ENCODE results near the gene DOCK3.

The DOCK3 gene

DNA sequence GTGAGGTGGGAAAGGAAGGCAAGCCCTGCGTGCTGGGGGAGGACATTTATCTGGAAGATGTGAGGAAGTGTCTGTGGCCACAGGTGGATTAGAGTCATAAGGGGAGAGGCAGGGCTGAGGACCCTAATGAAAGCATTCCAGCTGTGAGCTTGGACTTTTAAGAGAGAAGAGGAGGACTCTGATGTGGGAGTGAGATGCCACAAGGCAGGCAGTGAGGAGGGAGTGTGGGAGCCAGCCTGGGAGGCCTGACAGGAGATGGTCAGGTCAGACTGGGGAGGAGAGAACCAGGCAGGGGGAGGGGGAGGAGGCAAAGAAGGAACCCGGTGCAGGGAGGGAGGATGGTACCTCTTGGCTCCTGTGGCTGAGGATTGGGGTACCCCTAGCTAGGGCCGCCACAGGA, 36.8 kb upstream of the DOCK3 start:
- no peak for DNase-seq (ENCODE audit: extremely low spot score)
- POLR2A ChIA-PET = no interaction called here
- TF ChIP-seq, protein P1, sequence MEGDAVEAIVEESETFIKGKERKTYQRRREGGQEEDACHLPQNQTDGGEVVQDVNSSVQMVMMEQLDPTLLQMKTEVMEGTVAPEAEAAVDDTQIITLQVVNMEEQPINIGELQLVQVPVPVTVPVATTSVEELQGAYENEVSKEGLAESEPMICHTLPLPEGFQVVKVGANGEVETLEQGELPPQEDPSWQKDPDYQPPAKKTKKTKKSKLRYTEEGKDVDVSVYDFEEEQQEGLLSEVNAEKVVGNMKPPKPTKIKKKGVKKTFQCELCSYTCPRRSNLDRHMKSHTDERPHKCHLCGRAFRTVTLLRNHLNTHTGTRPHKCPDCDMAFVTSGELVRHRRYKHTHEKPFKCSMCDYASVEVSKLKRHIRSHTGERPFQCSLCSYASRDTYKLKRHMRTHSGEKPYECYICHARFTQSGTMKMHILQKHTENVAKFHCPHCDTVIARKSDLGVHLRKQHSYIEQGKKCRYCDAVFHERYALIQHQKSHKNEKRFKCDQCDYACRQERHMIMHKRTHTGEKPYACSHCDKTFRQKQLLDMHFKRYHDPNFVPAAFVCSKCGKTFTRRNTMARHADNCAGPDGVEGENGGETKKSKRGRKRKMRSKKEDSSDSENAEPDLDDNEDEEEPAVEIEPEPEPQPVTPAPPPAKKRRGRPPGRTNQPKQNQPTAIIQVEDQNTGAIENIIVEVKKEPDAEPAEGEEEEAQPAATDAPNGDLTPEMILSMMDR (IDR thresholded peaks at IDR 0.05; ENCODE audit: control extremely low read depth, extremely low read depth, low read depth, missing control alignments) = no peak
- CTCF ChIA-PET = interaction anchor here (1.0 to 1.4 kb wide), 2 partner anchors 15 to 22 kb away, joined by 3 to 5 read pairs; no protein-coding TSS in a partner anchor

DNA sequence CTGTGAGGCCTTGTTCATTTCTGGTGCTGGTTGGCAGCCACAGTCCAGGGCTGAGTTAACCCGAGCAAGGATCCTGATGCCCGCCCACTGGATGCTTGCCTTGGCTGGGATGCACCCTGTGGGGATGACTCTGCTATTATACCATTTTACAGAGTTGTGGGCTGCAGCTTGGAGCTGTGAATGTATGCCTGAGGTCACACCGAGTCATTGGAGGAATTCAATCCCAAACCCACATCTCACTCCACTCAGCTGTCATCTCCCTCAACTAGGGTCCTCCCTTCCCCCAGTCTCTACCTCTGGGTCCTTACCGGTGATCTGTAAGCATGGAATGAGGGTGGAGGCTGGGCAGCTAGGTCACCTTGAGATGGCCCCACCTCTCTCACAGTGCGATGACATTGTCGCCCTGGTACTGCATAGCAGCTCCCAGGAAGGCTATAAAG, 35.7 kb upstream of the DOCK3 start:
- DNase-seq (ENCODE audit: extremely low spot score) = no peak
- TF ChIP-seq, protein P1 (IDR thresholded peaks at IDR 0.05; ENCODE audit: control extremely low read depth, extremely low read depth, low read depth, missing control alignments) = no peak
- ChIA-PET POLR2A (no interaction called here), CTCF (interaction anchor here (1.0 to 1.4 kb wide), 2 partner anchors 14 to 23 kb away, joined by 3 to 5 read pairs; no protein-coding TSS in a partner anchor)

DNA sequence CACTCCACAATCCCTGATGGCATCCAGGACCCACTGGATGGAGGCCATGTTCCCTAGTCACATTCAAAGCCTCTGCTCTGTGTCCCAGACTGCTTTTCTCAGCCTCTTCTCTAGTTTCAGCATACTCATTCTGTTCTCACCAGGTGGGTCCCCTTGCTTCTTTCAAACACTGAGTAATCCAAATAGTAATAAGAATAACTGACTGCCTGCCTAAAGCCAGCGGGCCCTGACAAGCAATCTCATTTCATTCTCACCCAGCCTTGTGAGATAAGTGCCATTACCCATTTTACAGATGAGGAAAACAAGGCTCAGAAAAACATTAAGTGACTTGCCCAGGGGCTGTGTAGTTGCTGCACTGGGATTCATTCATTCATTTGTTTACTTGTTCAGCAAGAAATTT, 32.3 kb upstream of the DOCK3 start:
- TF ChIP-seq, protein P1 (IDR thresholded peaks at IDR 0.05; ENCODE audit: control extremely low read depth, extremely low read depth, low read depth, missing control alignments) = no peak
- CTCF ChIA-PET = interaction anchor here (2.0 kb wide), 1 partner anchor 27 kb away, joined by 10 read pairs; no protein-coding TSS in a partner anchor
- DNase-seq (ENCODE audit: extremely low spot score) = no peak
- POLR2A ChIA-PET = no interaction called here

DNA sequence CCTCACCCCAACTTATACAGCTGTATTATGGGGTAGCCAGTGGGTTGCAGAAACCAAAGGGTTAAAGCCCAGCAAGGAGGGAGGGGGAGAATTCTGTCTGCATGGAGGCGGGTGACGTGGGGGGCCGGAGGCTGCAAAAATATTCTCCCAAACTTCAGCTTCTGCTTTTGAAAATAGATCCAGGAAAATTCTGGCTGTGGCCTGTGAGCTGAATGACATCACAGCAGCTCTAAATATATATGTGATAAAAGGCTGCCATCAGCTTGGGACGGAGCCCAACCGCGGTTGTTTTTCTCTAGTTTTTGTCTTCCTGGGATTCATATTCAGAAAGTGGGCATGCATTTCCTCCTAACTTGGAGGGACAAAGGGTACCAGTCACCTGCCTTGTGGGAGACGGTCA, 30.2 kb upstream of the DOCK3 start:
- TF ChIP-seq, protein P1 (IDR thresholded peaks at IDR 0.05; ENCODE audit: control extremely low read depth, extremely low read depth, low read depth, missing control alignments) = no peak
- CTCF ChIA-PET = interaction anchor here (1.8 to 2.0 kb wide), 2 partner anchors 9 to 17 kb away, joined by 4 to 11 read pairs; no protein-coding TSS in a partner anchor
- POLR2A ChIA-PET = no interaction called here

DNA sequence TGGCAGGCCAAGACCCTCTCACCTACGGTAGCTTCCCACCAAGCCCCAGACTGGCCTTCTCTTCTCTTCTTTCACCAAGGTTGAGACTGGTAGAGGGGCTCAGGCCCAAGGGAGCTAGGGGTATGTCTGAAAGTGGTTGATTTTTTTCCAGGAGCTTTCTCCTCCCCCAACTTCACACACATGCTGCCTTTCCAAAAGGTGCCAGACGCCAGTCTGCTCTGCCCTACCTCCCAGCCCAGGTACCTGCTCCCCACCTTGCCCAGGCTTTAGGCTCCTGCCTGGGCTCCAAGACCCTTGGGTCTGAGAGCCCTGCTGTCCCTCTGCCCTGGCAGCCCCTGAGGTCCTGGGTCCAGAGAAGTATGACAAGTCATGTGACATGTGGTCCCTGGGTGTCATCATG, 29.3 kb upstream of the DOCK3 start:
- TF ChIP-seq, protein P1 (IDR thresholded peaks at IDR 0.05; ENCODE audit: control extremely low read depth, extremely low read depth, low read depth, missing control alignments) = no peak
- no peak for DNase-seq (ENCODE audit: extremely low spot score)
- ChIA-PET POLR2A (no interaction called here), CTCF (interaction anchor here (0.8 to 10.8 kb wide), 3 partner anchors 8 to 1037 kb away, joined by 3 to 240 read pairs (median 11); partner anchors contain the start of genes CISH and MAPKAPK3)

More for the DNA sequence above, 30.2 kb upstream of the DOCK3 start:
- DNase-seq (ENCODE audit: extremely low spot score) = no peak

DNA sequence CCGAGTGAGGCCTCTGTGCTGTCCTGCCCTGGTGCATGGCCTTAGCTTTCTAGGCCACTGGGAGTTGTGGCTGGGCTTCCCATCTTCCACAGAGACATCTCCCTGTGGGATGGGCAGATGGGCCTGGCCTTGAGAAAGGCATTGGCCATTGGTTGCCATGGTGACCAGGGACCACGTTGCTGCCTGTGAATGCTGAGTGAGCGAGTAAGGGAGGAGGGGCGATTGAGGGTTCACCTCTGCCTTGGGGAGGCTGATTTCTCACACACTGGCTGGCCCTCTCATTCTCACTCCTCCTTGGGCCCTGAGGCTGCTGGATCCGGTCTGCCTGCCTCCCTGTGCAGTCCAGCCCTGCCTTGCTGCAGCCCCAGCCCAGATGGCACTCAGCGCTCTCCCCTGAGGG, 26.4 kb upstream of the DOCK3 start:
- DNase-seq (ENCODE audit: extremely low spot score) = no peak
- TF ChIP-seq, protein P1 (IDR thresholded peaks at IDR 0.05; ENCODE audit: control extremely low read depth, extremely low read depth, low read depth, missing control alignments) = no peak
- CTCF ChIA-PET = interaction anchor here (10.8 kb wide), 1 partner anchor 34 kb away, joined by 240 read pairs; the partner anchor contains the start of genes CISH and MAPKAPK3
- POLR2A ChIA-PET = no interaction called here
